GM18870 (cell line): ENCODE measurements around the gene RIPK3.
"Not testable (repeated sequence)": the region's sequence is repeated elsewhere in the genome, so short reads cannot be mapped to it uniquely, and the experiment has no call there.

Experiments
- ATAC-seq: cut with Tn5 transposase; IDR thresholded peaks from one replicate; pipeline ENCODE4 v1.9.1; 2021; ENCODE audit warnings: moderate library complexity; ENCODE audit not compliant: unreplicated experiment

The RIPK3 gene

DNA sequence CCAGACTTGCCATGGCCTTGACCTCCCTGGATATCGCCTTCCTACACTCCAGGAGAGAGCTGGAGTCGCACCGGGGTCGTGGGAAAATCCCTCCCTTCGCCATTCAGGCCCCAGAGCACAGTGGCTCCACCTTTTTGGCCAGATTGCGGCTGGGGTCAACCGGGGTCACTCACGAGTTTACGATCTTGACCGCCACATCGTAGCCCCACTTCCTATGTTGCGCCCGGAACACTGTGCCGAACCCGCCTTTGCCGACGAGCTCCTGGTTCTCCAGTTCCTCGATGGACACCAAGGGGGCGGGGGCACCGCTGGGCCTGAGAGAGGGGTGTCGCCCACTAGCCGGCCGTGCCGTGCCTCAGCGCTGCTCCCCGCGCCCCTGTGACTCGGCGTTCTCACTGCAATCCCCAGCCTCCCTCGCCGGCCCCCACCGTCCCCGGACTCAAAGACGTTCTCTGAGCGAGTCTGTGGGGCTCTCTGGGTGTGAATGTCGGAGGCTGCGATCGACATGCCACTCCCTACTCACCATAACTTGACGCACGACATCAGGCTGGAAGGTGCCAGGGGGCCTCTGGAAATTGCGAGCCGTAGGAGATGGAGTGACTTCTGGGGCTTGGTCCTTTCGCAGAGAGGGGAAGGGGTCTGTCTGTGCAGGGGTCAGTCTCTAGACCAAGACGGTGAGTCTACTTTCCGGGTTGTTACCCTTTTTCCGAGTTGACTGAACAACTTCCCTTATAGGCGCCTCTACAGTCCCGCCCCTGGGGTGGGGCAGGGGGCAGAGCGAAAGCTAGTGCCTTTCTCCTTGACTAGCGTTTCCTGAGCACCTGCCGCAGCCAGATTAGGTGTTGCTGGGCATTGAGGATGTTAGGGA is at the start of gene RIPK3:
RIPK3 (minus strand) TSS at position 708 of the 868 bp plus-strand sequence; CDS start at position 543, 165 bp downstream.
- ATAC-seq = peak; percentile 71

DNA sequence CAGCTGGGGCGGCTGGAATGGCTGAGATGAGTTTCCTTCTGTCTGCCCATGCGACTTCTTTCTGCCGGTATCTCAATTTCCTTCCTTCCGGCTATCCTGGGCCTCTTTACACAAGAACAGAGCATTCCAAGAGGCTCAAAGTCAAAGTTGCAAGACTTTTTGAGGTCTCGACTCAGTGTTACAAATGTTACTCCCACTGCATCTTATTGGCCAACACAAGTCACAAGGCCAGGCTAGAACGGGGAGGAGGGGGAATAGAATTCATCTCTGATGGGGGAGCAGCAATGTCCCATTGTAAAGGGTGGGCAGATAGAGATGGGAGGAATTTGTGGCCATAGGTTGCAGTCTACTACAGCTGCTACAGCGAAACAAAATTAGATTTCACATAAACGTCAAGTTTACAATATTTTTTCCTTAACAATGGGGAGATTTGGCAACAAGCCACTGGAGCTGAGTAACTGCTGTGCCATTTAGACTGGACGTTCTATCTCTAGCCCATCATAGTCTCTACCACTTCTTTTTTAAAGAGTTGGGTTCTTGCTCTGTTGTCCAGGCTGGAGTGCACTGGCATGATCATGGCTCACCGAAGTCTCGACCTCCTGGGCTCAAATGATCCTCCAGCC is 49.5 kb upstream of the RIPK3 start:
- ATAC-seq = no peak

DNA sequence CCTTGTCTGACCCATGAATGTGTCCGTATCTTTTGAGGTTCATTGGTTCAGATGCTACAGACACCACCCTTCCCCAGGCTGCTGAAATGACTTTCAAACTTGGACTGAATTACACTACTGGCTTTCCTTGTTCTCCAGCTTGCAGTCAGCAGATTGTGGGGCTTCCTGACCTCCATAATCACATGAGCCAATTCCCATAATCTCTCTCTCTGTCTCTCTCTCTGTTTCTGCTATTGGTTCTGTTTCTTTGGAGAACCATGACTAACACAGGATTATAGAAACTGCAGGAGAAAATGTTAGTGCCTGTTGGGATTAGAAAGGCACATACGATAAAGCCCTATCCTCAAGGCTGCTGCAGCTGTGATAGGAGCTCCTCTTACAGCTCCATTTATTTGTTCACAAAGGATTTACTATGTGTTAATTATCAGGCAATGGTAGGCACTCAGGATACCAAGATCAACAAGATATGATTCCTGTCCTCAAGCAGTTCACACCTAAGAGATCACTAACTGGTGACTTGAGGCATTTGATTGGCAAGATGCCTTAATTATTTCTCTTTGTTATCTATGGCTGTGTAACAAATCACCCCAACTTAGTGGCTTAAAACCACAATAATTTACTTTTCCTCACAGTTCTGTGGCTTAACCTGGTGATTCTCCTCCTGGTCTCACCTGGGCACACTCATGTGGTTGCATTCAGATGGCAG is 48.8 kb upstream of the RIPK3 start:
- ATAC-seq = no peak

DNA sequence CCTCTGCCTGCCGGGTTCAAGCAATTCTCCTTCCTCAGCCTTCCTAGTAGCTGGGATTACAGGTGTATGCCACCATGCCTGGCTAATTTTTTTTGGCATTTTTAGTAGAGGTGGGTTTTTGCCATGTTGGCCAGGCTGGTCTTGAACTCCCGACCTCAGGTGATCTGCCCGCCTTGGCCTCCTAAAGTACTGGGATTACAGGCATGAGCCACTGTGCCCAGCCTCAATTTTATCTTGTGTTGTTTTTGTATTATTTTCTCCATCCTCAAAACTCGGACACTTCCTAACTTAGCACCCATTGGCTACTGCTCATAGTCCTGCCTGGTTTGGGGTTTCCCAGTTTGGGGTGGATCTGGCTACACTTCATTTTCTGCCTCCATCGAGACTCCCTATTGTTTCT is 47.8 kb upstream of the RIPK3 start:
- ATAC-seq = not testable (repeated sequence)

DNA sequence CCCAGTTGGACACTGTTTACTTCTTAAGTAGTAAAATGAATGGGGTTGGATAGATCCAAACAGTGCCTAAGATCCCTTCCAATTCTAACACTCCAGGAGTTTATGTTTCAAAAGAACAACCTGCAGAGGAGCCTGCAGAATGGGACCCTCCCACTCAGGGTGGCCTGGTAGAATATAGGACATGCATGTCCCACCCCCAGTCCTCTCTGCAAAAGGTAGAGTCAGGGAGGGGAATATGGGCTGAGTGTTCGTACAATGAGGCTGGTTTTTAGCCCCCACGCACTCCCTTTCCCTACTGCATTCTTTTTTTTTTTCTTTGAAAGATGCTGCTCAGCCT is 47.2 kb upstream of the RIPK3 start:
- no peak for ATAC-seq

DNA sequence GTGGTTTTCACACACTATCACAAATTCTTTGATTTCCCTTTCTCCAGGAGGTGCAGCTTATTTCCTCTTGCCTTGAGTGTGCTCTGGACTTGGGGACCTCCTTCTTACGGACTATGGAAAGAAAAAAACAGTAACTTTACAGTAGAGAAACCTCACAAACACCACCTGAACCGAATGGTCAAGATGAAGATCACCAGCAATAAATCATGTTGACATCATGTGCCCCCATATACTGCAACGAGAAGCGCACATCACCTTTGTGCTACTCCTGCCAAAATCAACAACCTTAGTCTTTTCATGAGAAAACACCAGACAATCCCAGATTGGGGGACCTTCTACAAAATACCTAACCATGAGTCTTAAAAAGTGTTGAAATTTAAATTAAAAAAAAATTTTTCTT is 45.7 kb upstream of the RIPK3 start:
- ATAC-seq = no peak

DNA sequence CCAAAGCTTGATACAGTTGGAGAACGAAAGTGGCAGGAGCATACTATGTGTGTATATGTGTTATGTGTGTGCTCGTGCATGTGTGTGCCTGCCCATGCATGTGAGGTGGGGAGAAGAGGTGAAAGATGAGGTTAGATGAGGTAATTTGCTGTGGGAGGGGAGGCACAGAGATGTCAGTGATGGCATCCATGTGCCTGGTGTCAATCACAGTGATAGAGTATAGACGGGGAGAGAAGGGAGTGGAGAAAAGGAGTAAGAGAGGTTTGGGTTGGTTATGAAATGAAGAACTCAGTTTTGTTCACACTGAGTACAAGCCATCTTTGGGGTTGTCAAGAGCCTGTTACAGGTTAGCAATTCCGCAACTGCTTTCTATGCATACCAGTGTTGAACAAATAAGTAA is 44.4 kb upstream of the RIPK3 start:
- no peak for ATAC-seq

DNA sequence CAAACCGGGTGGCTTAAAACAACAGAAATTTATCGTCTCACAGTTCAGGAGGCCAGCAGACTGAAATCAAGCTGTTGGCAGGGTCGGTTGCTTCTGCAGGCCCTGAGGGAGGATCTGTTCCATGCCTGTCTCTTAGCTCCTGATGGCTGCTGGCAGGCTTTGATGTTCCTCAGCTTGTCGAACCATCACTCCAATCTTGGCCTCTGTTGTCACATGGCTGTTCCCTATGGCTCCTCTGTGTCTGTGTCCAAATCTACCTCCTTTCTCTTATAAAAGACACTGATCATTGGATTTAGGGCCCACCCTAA is 42.2 kb upstream of the RIPK3 start:
- no peak for ATAC-seq

DNA sequence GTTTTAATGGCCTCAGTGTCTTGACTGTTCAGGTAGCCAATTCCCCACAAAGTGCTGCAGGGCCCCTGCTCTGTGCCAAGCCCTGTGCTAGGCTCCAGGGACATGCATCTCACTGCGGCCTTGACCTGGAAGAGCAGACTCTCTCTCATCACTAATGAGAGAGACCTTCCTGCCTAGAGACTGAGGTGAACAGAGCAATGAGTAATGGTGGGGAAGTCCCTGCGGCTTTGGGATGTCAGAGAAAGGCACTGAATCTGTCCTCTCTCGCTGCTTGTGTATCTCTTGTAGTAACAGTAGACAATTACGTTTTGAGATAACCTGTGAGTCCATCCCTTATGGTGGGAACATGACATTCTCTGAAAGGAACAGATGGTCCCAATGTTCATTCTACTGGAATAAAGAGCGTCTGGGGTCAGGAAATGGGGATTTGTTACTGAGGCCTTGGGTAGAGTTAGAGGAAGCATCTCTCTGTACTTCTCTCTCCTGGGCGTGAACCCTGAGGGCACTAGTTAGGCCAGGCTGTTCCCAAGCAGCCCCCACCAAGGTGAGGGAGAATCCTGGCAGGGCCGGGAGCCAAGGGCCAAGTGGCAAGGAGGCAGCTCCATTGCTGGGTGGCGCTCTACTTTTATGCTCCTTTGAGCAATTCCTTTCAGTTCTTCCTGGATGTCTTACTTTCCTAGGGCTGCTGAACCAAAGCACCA is 41.7 kb upstream of the RIPK3 start:
- no peak for ATAC-seq

DNA sequence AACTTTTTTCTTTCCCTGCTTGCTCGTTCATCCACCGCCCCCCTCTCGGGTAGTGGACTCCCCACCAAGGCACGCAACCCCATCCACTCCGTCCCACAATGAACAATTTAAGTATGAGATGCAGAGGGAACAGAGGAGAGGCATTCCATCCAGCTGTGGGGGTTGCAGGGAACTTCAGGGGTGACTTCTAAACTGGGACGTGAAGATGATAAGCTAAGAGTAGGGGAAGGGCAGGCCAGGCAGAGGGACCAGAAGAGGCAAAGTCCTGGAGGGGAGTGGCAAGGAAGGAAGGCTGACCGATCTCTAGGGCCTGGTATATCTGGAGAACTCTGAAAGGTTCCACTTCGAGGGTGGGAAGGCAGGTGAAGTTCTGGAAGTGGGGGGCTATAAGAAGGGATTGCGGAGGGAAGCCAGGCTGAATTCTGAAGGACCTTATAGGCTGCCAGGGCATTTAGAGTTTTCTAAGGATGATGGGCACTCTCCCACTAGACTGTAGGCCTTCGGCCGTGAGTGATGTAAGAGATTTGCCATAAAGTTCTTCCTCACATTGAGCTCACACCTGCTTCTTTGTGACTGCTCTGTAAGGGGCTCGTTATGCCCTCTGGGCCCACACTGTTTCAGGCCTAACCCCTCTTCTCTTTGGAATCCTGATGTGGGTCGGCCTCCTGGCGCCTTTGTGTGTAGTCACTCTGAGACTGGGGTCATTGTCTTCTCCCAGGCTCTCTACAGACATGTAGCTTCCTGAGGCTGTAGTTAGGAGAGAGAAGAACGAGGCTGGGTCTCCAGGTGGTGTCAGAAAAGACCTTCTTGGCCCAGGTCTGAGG is 40.3 kb upstream of the RIPK3 start:
- no peak for ATAC-seq

DNA sequence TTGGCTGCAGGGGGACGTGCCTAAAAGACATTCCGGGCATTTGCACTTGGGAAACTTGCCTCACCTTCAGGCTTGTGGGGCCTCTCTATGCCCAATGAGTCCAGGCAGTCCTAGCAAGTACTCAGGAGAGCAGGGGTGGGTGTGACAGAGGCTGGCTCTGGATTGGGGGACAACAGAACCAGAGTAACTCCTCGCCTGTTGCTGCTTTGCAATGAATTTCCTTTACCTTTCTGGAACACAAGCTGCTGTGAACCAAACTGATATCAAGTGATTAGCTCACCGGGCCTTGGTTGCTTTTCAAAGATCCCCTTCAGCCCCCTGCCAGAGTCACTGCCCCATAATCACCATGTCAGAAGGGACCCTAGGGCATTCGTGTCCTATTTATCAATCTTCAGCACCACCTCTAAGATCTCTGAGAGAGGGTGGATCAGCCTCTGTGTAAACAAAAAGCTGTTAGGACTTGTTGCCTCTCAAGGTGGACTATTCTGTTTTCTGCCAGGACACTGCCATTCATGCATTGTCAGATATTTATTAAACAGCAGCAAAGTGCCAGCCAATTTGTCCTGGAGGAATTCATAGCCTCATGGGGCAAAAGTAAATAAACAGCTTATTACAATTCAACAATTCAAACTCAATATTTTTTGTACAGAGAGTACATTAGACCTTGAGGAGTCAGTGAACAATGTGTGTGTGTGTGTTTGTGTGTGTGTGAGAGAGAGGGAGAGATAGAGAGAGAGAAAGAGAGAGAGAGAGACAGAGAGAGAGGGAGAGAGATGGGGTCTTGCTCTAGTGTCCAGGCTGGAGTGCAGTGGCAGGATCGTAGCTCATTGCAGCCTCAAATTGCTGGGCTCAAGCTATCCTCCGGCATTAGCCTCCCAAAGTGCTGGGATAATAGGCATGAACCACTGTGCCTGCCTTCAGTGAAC is 39.5 kb upstream of the RIPK3 start:
- no peak for ATAC-seq

DNA sequence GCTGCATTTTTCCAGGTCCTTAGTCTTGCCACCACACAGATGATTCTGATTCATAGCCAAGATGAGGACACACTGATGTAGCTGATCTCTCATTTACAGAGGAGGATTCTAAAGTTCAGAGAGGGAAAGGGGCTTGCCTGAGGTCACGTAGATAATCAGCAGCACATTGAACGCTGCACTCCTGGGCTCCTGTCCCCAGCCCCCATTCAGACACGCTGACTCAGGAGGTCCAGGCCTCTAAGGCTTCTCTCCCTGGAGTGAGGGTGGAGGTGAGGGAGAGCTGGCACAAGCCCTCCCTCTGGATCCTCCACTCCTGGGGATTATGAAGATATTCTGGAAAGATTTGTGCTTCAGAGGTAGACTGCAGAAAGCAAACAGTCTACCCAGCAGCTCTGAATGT is 38.5 kb upstream of the RIPK3 start:
- no peak for ATAC-seq

DNA sequence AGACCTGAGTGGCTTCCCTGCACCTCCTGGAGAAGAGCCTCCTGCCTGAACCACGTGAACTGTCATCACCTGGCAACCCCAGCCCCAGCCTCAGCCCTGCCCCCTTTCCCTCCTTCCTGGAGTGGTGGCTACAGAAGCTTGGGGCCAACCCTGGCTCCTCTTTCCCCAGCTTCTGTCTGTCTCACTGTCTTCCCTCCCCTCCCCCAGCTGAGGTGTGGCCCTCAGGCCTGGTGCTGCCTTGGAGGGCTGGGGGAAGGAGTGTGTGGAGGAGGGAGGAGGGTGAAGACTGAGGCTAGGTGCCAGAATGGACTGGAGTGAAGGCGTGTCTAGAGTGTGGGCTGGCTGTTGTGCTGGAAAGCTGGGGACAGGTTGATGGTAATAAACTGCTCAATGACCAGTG is 37.9 kb upstream of the RIPK3 start:
- no peak for ATAC-seq

DNA sequence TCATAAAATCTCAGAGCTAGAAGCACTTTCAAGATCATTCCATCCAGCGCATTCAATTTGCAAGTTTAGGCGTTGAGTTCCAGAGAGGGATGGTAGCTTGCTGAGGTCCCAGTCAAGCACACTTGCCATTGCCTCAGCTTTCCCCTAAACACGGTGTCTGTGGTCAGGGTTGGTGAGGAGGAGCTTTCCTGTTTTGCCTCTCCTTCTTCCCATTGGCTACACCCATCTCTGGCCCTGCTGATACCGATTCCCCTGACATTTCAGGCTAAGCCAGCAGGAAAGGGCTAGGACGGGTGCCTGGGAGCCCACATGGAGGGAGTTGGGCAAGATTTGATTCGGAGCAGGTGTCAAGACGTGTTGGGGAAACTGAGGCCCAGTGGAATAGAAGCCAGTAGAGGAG is 37.3 kb upstream of the RIPK3 start:
- no peak for ATAC-seq

DNA sequence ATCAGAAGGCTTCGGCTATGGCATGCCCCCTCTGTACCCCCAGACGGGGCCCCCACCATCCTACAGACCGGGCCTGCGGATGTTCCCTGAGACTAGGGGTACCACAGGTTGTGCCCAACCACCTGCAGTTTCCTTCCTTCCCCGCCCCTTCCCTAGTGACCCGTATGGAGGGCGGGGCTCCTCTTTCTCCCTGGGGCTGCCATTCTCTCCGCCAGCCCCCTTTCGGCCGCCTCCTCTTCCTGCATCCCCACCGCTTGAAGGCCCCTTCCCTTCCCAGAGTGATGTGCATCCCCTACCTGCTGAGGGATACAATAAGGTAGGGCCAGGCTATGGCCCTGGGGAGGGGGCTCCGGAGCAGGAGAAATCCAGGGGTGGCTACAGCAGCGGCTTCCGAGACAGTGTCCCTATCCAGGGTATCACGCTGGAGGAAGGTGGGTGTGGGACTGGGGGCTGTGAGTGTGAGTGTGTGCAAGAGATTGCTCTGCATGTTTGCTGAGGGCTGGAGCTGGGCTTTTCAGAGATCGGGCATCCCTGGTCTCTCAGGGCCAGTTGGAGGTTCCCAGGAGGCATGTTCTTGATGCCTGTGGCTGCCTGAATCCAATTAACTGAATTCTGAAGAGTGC is 36.8 kb upstream of the RIPK3 start:
- ATAC-seq = no peak

DNA sequence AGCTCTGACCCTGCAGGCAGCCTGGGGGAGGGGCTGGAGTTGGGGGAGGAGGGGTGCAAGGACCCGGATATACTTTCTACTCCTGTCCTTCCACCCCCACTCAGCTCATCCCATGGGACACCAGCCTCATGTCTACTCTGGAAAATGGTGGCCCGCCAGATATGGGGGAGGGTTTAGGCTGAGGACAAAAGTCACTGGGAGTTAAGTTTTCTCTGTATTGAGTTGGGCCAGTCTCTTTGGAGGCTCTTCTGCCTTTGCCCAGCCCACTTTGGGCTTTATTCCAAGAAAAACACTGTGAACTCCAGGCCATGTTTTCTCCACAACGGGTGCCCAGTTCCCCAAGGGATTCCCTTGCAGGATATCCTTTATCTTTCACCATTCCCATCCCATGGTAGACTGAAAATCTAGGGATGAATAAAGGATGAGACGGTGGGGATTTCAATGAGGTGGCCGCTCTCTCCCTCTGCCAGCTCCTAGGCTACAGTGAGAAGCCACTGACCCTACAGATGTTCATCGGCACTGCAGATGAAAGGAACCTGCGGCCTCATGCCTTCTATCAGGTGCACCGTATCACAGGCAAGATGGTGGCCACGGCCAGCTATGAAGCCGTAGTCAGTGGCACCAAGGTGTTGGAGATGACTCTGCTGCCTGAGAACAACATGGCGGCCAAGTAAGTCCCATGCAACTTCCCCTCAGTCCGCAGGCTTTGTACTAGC is 33.1 kb upstream of the RIPK3 start:
- no peak for ATAC-seq

DNA sequence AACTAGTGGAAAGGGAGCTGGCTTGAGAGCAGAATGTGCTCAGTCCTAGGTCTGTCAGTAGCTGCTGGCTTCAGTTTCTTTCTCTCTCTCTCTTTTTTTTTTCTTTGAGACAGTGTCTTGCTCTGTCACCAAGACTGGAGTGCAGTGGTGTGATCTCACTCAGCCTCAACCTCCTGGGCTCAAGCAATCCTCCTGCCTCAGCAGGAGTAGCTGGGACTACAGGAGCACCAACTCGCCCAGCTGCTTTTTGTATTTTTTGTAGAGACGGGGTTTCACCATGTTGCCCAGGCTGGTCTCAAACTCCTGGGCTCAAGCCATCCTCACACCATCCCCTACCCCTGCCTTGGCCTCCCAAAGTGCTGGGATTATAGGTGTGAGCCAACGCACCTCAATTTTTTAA is 31.8 kb upstream of the RIPK3 start:
- not testable (repeated sequence) for ATAC-seq

DNA sequence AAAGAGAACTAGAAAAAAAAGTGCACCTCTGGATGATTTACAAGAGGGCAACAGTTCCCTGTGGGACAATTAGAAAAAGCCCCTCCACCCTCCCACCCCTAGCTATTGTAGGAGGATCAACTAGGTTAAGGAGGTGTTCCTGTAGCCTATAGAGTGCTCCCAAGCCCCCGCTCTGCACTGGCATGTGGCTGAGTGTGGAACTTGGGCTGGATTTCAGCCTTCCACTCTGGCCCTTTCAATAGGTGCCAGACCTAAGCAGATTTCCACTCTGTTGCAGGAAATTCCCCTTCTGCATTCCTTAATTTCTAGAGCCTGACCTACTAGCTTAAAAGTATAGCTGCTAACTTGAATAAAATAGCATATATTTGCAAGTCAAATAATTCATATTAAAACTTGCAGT is 31.0 kb upstream of the RIPK3 start:
- ATAC-seq = no peak
